A549 (cell line): ENCODE measurements around the gene OR7A17. TPM values are rescaled to one million over a fixed set of nuclear protein-coding genes. Genes with fewer than 3 reads are reported as not detected.

ENCODE experiments used
- ATAC-seq, 2 experiments: fragments of 200-7000 bp in 1 of 2; fragments of >200 bp in 1 of 2; cut with Nextera tagmentation in 1 of 2; cut with Tn5 transposase in 1 of 2; 3 replicates each; pipeline versions ENCODE4 v1.8.0 to v1.9.1; 2018 to 2020; ENCODE audit warnings: mild to moderate bottlenecking in 1 of 2, moderate library complexity in 1 of 2
- CTCF ChIA-PET: fragments of 300-600 bp; sonication (Branson Sonifier 250); formaldehyde crosslinking; extraction: SDS; loops from one replicate; lab custom pipeline; 2021; ENCODE audit warnings: antibody characterized with exemption, inconsistent platforms; lab: Yijun Ruan, JAX
- POLR2A ChIA-PET: fragments of 350-600 bp; formaldehyde crosslinking; extraction: SDS; loops from one replicate; lab custom pipeline; 2021; ENCODE audit warnings: antibody characterized with exemption, inconsistent platforms; lab: Yijun Ruan, JAX
- DNase-seq, 2 experiments: peaks; one replicate each; pipeline versions ENCODE4 v3.0.0 to v3.0.0-alpha.2; 2011 to 2016; ENCODE audit warnings: low read depth in 1 of 2, low spot score in 1 of 2
- FAIRE-seq: peaks from 2 replicates; lab custom pipeline; 2011; peaks lifted over from hg19 to GRCh38; lab: Jason Lieb, UNC
- H3K27ac ChIP-seq, 2 experiments: fragments of >200 bp; sonication (Bioruptor Twin); formaldehyde crosslinking; 3 replicates each; pipeline ENCODE4 v1.5.1; 2016 to 2017
- H3K4me1 ChIP-seq: fragments of >200 bp; sonication (Bioruptor Twin); formaldehyde crosslinking; 3 replicates; pipeline ENCODE4 v1.6.1; 2016
- H3K4me2 ChIP-seq: fragments of >200 bp; sonication (Bioruptor Twin); formaldehyde crosslinking; 3 replicates; pipeline ENCODE4 v1.6.1; 2016
- H3K4me3 ChIP-seq: fragments of >200 bp; sonication (Bioruptor Twin); formaldehyde crosslinking; 3 replicates; pipeline ENCODE4 v1.5.1; 2016
- H3K9me3 ChIP-seq: fragments of >200 bp; sonication (Bioruptor Twin); formaldehyde crosslinking; 3 replicates; pipeline ENCODE4 v1.6.1; 2016
- RNF2 ChIP-seq: fragments of 200-600 bp; sonication (generic); IDR thresholded peaks from 2 replicates; pipeline ENCODE4 v1.6.1; 2016; ENCODE audit warnings: low read depth, mild to moderate bottlenecking, antibody characterized with exemption, moderate library complexity, borderline replicate concordance
- WGBS: methylation state at CpG from one replicate; pipeline ENCODE4 v1.1.6; 2017; ENCODE audit errors: missing lambda C conversion rate; 5-methylcytosine and 5-hydroxymethylcytosine counted together
- polyA plus RNA-seq, 4 experiments: library from polyadenylated mRNA; depleted of rRNA in 3 of 4; stranded (reverse); fragments of >200 nt; fragmentation: RNase III in 1 of 4; extraction: RNeasy Plus Mini Kit Qiagen cat#74134 plus additional on column Dnase treatment in 1 of 4; gene quantifications; 2 replicates in 3 of 4; 3 replicates in 1 of 4; pipeline ENCODE4 v1.2.3, GENCODE V29; 2011 to 2017
- small RNA-seq, 6 experiments: library from RNA; depleted of rRNA; stranded (forward); fragments of <200 nt; gene quantifications; one replicate each; pipeline ENCODE3, GENCODE V24; 2012

Gene OR7A17
- polyA plus RNA-seq, 2 of the 4 experiments (the other 2 are of a cell fraction): not detected

DNA sequence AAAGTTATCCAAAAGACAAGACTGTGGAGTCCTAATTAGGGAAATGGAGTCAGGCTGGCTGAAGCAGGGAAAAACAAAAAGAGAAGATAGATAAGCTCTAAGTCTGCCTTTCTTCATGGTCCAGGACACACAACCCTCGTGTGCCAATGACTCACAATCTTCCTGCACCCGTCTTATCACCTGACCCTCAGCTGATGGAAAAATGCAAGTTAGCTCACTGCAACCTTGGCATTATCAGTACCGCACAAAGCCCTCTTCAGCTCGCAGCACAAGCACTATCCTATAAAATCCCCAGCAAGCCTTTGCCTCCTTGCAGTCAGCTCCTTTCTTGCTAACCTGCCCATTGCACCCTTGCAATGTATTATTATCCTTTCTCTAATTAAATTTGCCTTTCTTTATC, 55.2 kb downstream of the OR7A17 start:
- CTCF ChIA-PET: interaction anchor here (1.1 kb wide), 1 partner anchor 44 kb away, joined by 3 read pairs; no protein-coding TSS in a partner anchor
- FAIRE-seq: no peak
- POLR2A ChIA-PET: no interaction called here

More for the DNA sequence above, 55.2 kb downstream of the OR7A17 start:
- 20% methylated on average over 4 of the region's 4 CpGs for WGBS
- Histone ChIP-seq H3K4me3 (no peak overlapping the region), H3K27ac (no peak overlapping the region), H3K9me3 (no peaks in the 10 kb centered on the region), H3K4me1 (no peaks in the 10 kb centered on the region), H3K4me2 (no peak overlapping the region)
- DNase-seq (no peak), ATAC-seq (no peak)
- TF ChIP-seq RNF2: no peak

Small RNA genes within 50 kb of the gene (small RNA-seq; reads per million reads assigned to genes)
- gene OR7A18P: 0 reads per million in 6 experiments

Other genes with a start within 250 kb of the OR7A17 start
- not detected in 2 replicates for gene ADGRE3, start 211.3 kb downstream of the OR7A17 start, polyA plus RNA-seq (2011; rRNA removed)
- not detected in 3 replicates for gene ADGRE3, start 211.3 kb downstream of the OR7A17 start, polyA plus RNA-seq (2017; fragmentation: RNase III; extraction: RNeasy Plus Mini Kit Qiagen cat#74134 plus additional on column Dnase treatment)
- 5.7 and 7.0 TPM in 2 replicates for gene ZNF333, start 196.1 kb downstream of the OR7A17 start, polyA plus RNA-seq (2011; rRNA removed)
- gene ZNF333, start 196.1 kb downstream of the OR7A17 start, polyA plus RNA-seq (2017; fragmentation: RNase III; extraction: RNeasy Plus Mini Kit Qiagen cat#74134 plus additional on column Dnase treatment): 2.5 to 3.5 TPM (median 2.8 TPM) in 3 replicates
- gene ADGRE2, start 107.6 kb downstream of the OR7A17 start, polyA plus RNA-seq (2011; rRNA removed): 0.47 and 0.67 TPM in 2 replicates
- gene ADGRE2, start 107.6 kb downstream of the OR7A17 start, polyA plus RNA-seq (2017; fragmentation: RNase III; extraction: RNeasy Plus Mini Kit Qiagen cat#74134 plus additional on column Dnase treatment): 0.26 to 0.39 TPM (median 0.36 TPM) in 3 replicates
- gene OR7A5, start 50.9 kb downstream of the OR7A17 start, polyA plus RNA-seq (2011; rRNA removed): not detected in 2 replicates
- not detected in 3 replicates for gene OR7A5, start 50.9 kb downstream of the OR7A17 start, polyA plus RNA-seq (2017; fragmentation: RNase III; extraction: RNeasy Plus Mini Kit Qiagen cat#74134 plus additional on column Dnase treatment)
- gene OR7C1, start 50.9 kb downstream of the OR7A17 start, polyA plus RNA-seq (2011; rRNA removed): not detected in 2 replicates
- not detected in 3 replicates for gene OR7C1, start 50.9 kb downstream of the OR7A17 start, polyA plus RNA-seq (2017; fragmentation: RNase III; extraction: RNeasy Plus Mini Kit Qiagen cat#74134 plus additional on column Dnase treatment)
- gene OR7A10, start 37.2 kb downstream of the OR7A17 start, polyA plus RNA-seq (2011; rRNA removed): not detected in 2 replicates
- not detected in 3 replicates for gene OR7A10, start 37.2 kb downstream of the OR7A17 start, polyA plus RNA-seq (2017; fragmentation: RNase III; extraction: RNeasy Plus Mini Kit Qiagen cat#74134 plus additional on column Dnase treatment)
- gene OR7C2, start 55.4 kb upstream of the OR7A17 start, polyA plus RNA-seq (2011; rRNA removed): not detected in 2 replicates
- not detected in 3 replicates for gene OR7C2, start 55.4 kb upstream of the OR7A17 start, polyA plus RNA-seq (2017; fragmentation: RNase III; extraction: RNeasy Plus Mini Kit Qiagen cat#74134 plus additional on column Dnase treatment)
- gene SLC1A6, start 93.7 kb upstream of the OR7A17 start, polyA plus RNA-seq (2011; rRNA removed): not detected in 2 replicates
- gene SLC1A6, start 93.7 kb upstream of the OR7A17 start, polyA plus RNA-seq (2017; fragmentation: RNase III; extraction: RNeasy Plus Mini Kit Qiagen cat#74134 plus additional on column Dnase treatment): not detected in 3 replicates
- gene CASP14, start 163.3 kb upstream of the OR7A17 start, polyA plus RNA-seq (2011; rRNA removed): not detected in 2 replicates
- gene CASP14, start 163.3 kb upstream of the OR7A17 start, polyA plus RNA-seq (2017; fragmentation: RNase III; extraction: RNeasy Plus Mini Kit Qiagen cat#74134 plus additional on column Dnase treatment): not detected in 3 replicates
- gene OR1I1, start 196.1 kb upstream of the OR7A17 start, polyA plus RNA-seq (2011; rRNA removed): not detected in 2 replicates
- gene OR1I1, start 196.1 kb upstream of the OR7A17 start, polyA plus RNA-seq (2017; fragmentation: RNase III; extraction: RNeasy Plus Mini Kit Qiagen cat#74134 plus additional on column Dnase treatment): not detected in 3 replicates
- gene SYDE1, start 221.3 kb upstream of the OR7A17 start, polyA plus RNA-seq (2011; rRNA removed): 5.0 and 5.5 TPM in 2 replicates
- 7.7 to 10.3 TPM (median 8.8 TPM) in 3 replicates for gene SYDE1, start 221.3 kb upstream of the OR7A17 start, polyA plus RNA-seq (2017; fragmentation: RNase III; extraction: RNeasy Plus Mini Kit Qiagen cat#74134 plus additional on column Dnase treatment)